Bronchial epithelial cell (primary cell): Measurements from ENCODE around the gene P2RX2. TPM values are rescaled to one million over a fixed set of nuclear protein-coding genes. Genes with fewer than 3 reads are reported as not detected.

Experiments
- DNase-seq: peaks from one replicate; pipeline ENCODE4 v3.0.0-alpha.2; 2010; ENCODE audit warnings: low read depth
- FAIRE-seq: peaks from 2 replicates; lab custom pipeline; 2011; peaks lifted over from hg19 to GRCh38; lab: Jason Lieb, UNC
- H3K27me3 ChIP-seq: 2 replicates; pipeline ENCODE4 v1.5.1; 2011; ENCODE audit warnings: low read length; ENCODE audit not compliant: control insufficient read depth, insufficient read depth
- H3K36me3 ChIP-seq: 2 replicates; pipeline ENCODE4 v1.5.1; 2011; ENCODE audit warnings: low read length; ENCODE audit not compliant: control insufficient read depth, insufficient read depth
- H3K4me3 ChIP-seq: 2 replicates; pipeline ENCODE4 v1.5.1; 2011; ENCODE audit warnings: mild to moderate bottlenecking, low read depth, low read length, control low read depth
- total RNA-seq: library from RNA; depleted of rRNA; stranded (reverse); fragments of >200 nt; gene quantifications from 2 replicates; pipeline ENCODE4 v1.2.1, GENCODE V29; 2014
- TF ChIP-seq, protein P1 (sequence below): IDR thresholded peaks from 2 replicates; pipeline ENCODE4 v1.5.1; 2011; ENCODE audit warnings: mild to moderate bottlenecking, moderate library complexity, low read length, control low read depth, inconsistent platforms; ENCODE audit not compliant: insufficient read depth, severe bottlenecking

P2RX2 gene
- total RNA-seq, 1 donor from 2014 or later, result not detected

GRCh38 chr12:132649226-132649945, 30.8 kb downstream of the P2RX2 start:
- FAIRE-seq (no peak), DNase-seq (no peak)
- TF ChIP-seq, protein P1, sequence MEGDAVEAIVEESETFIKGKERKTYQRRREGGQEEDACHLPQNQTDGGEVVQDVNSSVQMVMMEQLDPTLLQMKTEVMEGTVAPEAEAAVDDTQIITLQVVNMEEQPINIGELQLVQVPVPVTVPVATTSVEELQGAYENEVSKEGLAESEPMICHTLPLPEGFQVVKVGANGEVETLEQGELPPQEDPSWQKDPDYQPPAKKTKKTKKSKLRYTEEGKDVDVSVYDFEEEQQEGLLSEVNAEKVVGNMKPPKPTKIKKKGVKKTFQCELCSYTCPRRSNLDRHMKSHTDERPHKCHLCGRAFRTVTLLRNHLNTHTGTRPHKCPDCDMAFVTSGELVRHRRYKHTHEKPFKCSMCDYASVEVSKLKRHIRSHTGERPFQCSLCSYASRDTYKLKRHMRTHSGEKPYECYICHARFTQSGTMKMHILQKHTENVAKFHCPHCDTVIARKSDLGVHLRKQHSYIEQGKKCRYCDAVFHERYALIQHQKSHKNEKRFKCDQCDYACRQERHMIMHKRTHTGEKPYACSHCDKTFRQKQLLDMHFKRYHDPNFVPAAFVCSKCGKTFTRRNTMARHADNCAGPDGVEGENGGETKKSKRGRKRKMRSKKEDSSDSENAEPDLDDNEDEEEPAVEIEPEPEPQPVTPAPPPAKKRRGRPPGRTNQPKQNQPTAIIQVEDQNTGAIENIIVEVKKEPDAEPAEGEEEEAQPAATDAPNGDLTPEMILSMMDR, result no peak
- no peak overlapping the region for H3K4me3 ChIP-seq
- H3K27me3 ChIP-seq, result no peaks in the 10 kb centered on the region
- H3K36me3 ChIP-seq, result peaks cover 6% of the 10 kb centered on the region

GRCh38 chr12:132651444-132652100, 33.0 kb downstream of the P2RX2 start:
- H3K4me3 ChIP-seq, result no peak overlapping the region
- H3K27me3 ChIP-seq, result no peaks in the 10 kb centered on the region
- TF ChIP-seq, protein P1, result no peak
- peaks cover 6% of the 10 kb centered on the region for H3K36me3 ChIP-seq
- FAIRE-seq (no peak), DNase-seq (no peak)

DNA sequence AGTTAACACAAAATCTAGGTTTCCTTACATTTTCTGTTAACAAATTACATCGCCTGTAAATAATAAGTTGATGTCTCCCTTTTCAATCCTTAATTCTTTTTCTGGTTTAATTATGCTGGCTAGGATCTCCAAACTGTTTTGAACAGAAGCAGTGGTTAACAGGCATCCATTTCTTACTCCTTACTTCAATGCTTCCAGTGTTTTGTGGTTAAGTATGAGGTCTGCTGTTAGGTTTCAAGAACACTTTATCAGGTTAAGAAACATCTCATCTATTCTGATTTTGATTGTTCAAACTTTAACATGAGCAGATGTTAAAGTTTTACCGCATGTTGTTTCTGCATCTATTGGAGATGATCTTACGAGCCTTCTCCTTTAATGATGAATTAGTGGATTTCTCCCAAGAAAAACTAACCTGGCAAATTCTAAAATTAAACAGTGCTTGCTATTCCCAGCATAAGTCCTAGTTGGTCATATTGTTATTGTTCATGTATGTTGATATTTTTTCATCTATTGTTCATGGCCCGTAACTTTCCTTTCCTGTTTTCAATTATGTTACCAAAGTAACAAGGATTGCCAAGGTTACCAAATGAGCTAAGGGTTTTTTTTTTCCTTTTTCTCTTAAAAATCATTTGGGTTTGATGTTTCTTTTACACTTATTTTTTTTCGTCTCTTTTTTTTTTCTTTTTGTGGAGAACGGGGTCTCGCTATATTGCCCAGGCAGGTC, 35.2 kb downstream of the P2RX2 start:
- no peak overlapping the region for H3K4me3 ChIP-seq
- TF ChIP-seq, protein P1, result no peak
- peaks cover 15% of the 10 kb centered on the region for H3K36me3 ChIP-seq
- DNase-seq, result no peak
- H3K27me3 ChIP-seq, result no peaks in the 10 kb centered on the region
- no peak for FAIRE-seq

DNA sequence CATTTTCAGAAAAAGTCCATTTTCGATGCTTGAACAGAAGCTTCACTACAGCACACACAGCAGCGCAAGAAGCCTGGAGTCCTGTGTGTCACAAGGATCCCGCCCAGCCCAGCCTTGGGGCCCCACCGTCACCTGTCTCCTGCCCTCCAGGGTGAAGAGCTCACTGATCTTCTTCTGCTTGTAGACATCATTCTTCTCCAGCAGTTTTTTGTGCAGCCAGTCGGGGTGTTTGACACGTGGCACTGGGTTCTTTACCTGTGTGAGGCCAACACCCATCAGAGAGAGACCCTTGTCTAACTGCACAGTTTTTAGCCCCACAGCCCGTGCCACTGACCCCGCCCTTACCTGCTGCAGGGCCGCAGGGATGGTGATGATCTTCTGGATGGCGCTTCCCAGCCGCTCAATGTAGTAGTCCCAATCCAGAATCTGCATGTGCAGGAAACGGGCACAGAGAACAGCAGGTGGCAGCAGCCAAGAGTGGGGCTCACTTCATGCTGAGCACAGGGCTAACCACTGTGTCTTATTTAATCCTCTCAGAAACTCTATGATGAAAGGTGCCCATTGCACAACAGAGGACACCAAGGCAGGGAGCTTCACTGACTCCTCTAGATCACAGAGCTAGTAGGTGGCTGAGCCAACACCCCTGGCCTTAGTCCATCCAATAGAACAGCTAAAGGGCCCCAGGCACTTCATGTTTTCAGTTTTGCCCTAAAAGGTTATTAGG, 38.6 kb downstream of the P2RX2 start:
- no peak for DNase-seq
- TF ChIP-seq, protein P1, result no peak
- H3K4me3 ChIP-seq, result no peak overlapping the region
- H3K27me3 ChIP-seq, result no peaks in the 10 kb centered on the region
- peaks cover 17% of the 10 kb centered on the region for H3K36me3 ChIP-seq
- FAIRE-seq, result no peak

DNA sequence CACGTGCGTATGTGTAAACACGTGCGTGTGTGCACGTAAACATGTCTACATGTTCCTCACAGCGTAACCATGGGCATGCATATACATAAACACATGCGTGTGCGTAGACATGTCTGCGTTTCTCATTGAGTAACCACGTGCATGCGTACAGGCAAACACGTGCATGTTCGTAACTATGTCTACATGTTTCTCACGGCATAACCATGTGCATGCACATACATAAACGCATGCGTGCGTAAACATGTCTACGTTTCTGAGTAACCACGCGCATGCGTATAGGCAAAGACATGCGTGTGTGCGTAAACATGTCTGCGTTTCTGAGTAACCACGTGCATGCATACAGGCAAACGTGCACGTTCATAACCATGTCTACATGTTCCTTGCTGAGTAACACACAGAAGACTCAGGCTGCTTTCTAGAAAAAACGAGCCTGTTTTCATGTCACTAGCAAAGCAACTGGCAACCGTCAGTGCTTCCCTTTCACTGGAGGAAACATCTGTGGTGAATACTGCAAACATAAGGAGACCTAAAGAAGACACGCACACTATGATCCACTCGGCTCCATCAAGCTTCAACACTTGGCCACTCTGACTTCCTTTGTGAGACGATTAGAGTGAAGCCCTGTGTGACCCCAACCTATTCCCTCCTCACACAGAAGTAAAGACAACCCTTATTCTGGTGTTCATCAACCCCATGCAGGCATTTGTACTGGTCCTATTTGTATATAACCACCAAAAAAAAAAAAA, 39.7 kb downstream of the P2RX2 start:
- H3K36me3 ChIP-seq, result peaks cover 20% of the 10 kb centered on the region
- peak; percentile 98 for FAIRE-seq

More for the DNA sequence above, 39.7 kb downstream of the P2RX2 start:
- Histone ChIP-seq H3K4me3 (no peak overlapping the region), H3K27me3 (no peaks in the 10 kb centered on the region)
- no peak for DNase-seq
- TF ChIP-seq, protein P1, result no peak
